GM11168 (cell line): ENCODE results near the gene FHOD3.

Experiments used
- in situ Hi-C: fragments of 300-500 bp; cut with MboI; formaldehyde crosslinking; loops from one replicate; pipeline ENCODE4 v1.12.0; 2022; ENCODE audit warnings: low sequenced_read_pairs; ENCODE audit not compliant: unreplicated experiment

The FHOD3 gene

GRCh38 chr18:36294031-36294430, 3.5 kb upstream of the FHOD3 start:
- in situ Hi-C loops: loop anchor here (10.0 kb wide), 1 partner anchor 269 kb away; no protein-coding TSS in a partner anchor

GRCh38 chr18:36295214-36295613, 2.3 kb upstream of the FHOD3 start:
- in situ Hi-C loops: loop anchor here (10.0 kb wide), 1 partner anchor 270 kb away; no protein-coding TSS in a partner anchor

- in situ Hi-C loops: loop anchor here (10.0 kb wide), 1 partner anchor 271 kb away; no protein-coding TSS in a partner anchor
Measured at GRCh38 chr18:36295880-36296301, 1.6 kb upstream of the FHOD3 start.

- in situ Hi-C loops: loop anchor here (10.0 kb wide), 1 partner anchor 272 kb away; no protein-coding TSS in a partner anchor
Measured at GRCh38 chr18:36296650-36297416, 680 bp upstream of the FHOD3 start.

GRCh38 chr18:36298126-36298741, 721 bp downstream of the FHOD3 start:
- in situ Hi-C loops: loop anchor here (10.0 kb wide), 1 partner anchor 273 kb away; no protein-coding TSS in a partner anchor

- in situ Hi-C loops: loop anchor here (10.0 kb wide), 1 partner anchor 274 kb away; no protein-coding TSS in a partner anchor
Measured at GRCh38 chr18:36299015-36299414, 1.5 kb downstream of the FHOD3 start.

GRCh38 chr18:36300211-36300610, 2.7 kb downstream of the FHOD3 start:
- in situ Hi-C loops: no loop called here

- in situ Hi-C loops: no loop called here
Measured at GRCh38 chr18:36301884-36302283, 4.4 kb downstream of the FHOD3 start.

- in situ Hi-C loops: no loop called here
Measured at GRCh38 chr18:36302676-36303075, 5.2 kb downstream of the FHOD3 start.

- in situ Hi-C loops: no loop called here
Measured at GRCh38 chr18:36303211-36303844, 5.8 kb downstream of the FHOD3 start.

- in situ Hi-C loops: no loop called here
Measured at GRCh38 chr18:36304723-36305122, 7.2 kb downstream of the FHOD3 start.

- in situ Hi-C loops: no loop called here
Measured at GRCh38 chr18:36305375-36305774, 7.9 kb downstream of the FHOD3 start.

- in situ Hi-C loops: no loop called here
Measured at GRCh38 chr18:36307513-36307912, 10.0 kb downstream of the FHOD3 start.

- in situ Hi-C loops: no loop called here
Measured at GRCh38 chr18:36308711-36309435, 11.4 kb downstream of the FHOD3 start.

- in situ Hi-C loops: no loop called here
Measured at GRCh38 chr18:36309436-36310391, 12.2 kb downstream of the FHOD3 start.

GRCh38 chr18:36311026-36311570, 13.6 kb downstream of the FHOD3 start:
- in situ Hi-C loops: no loop called here

- in situ Hi-C loops: no loop called here
Measured at GRCh38 chr18:36312806-36313395, 15.4 kb downstream of the FHOD3 start.

GRCh38 chr18:36314098-36314497, 16.6 kb downstream of the FHOD3 start:
- in situ Hi-C loops: no loop called here

GRCh38 chr18:36314754-36315153, 17.2 kb downstream of the FHOD3 start:
- in situ Hi-C loops: no loop called here
